ENCODE data around the gene C1QTNF12.
A peak's percentile ranks its signal among the peaks of the same experiment; 100 is the strongest.

Gene C1QTNF12

GRCh38 chr1:1281533-1282321, 35.2 kb upstream of the C1QTNF12 start:
- DNase-seq, result no peak

GRCh38 chr1:1280782-1281481, 34.4 kb upstream of the C1QTNF12 start:
- DNase-seq, result no peak

- no peak for DNase-seq
Observed at GRCh38 chr1:1279028-1279427, 32.5 kb upstream of the C1QTNF12 start.

- DNase-seq, result no peak
Observed at GRCh38 chr1:1278620-1279019, 32.1 kb upstream of the C1QTNF12 start.

- DNase-seq, result no peak
Observed at GRCh38 chr1:1275836-1276235, 29.3 kb upstream of the C1QTNF12 start.

GRCh38 chr1:1274931-1275431, 28.5 kb upstream of the C1QTNF12 start:
- DNase-seq, result no peak

- no peak for DNase-seq
Observed at GRCh38 chr1:1274299-1274930, 27.9 kb upstream of the C1QTNF12 start.

- DNase-seq, result peak; percentile 90
Observed at GRCh38 chr1:1273512-1274298, 27.2 kb upstream of the C1QTNF12 start, which contains the start of gene UBE2J2. Gene UBE2J2 (minus strand): TSS chr1:1273854. CDS start chr1:1267992, 5,862 bp downstream.

- DNase-seq, result no peak
Observed at GRCh38 chr1:1273209-1273511, 26.6 kb upstream of the C1QTNF12 start.

GRCh38 chr1:1272341-1273208, 26.1 kb upstream of the C1QTNF12 start:
- DNase-seq, result no peak

GRCh38 chr1:1270813-1271212, 24.3 kb upstream of the C1QTNF12 start:
- DNase-seq, result no peak

GRCh38 chr1:1268284-1268682, 21.8 kb upstream of the C1QTNF12 start:
- no peak for DNase-seq

GRCh38 chr1:1267488-1268283, 21.2 kb upstream of the C1QTNF12 start:
- no peak for DNase-seq

GRCh38 chr1:1264868-1265272, 18.3 kb upstream of the C1QTNF12 start:
- DNase-seq, result no peak

- no peak for DNase-seq
Observed at GRCh38 chr1:1264026-1264425, 17.5 kb upstream of the C1QTNF12 start.

- no peak for DNase-seq
Observed at GRCh38 chr1:1262758-1263157, 16.2 kb upstream of the C1QTNF12 start.

- no peak for DNase-seq
Observed at GRCh38 chr1:1262071-1262470, 15.5 kb upstream of the C1QTNF12 start.

- no peak for DNase-seq
Observed at GRCh38 chr1:1260843-1261560, 14.5 kb upstream of the C1QTNF12 start.

- no peak for DNase-seq
Observed at GRCh38 chr1:1259951-1260600, 13.6 kb upstream of the C1QTNF12 start.

GRCh38 chr1:1259540-1259939, 13.0 kb upstream of the C1QTNF12 start:
- DNase-seq, result no peak

Data from effector CD8-positive, alpha-beta T cell (primary cell).